COLO829 (cell line): Measurements from ENCODE around the gene PNPLA2.

Experiments used
- DNase-seq: peaks from one replicate; pipeline ENCODE4 v3.0.0; 2012; ENCODE audit warnings: low spot score

Gene PNPLA2

GRCh38 chr11:798093-798713 is 20.5 kb upstream of the PNPLA2 start, which contains the start of gene SLC25A22:
Gene SLC25A22, minus strand, starts transcription at chr11:798281. Its CDS starts 3,275 bp downstream, at chr11:795006.
- DNase-seq = peak; percentile 84

GRCh38 chr11:799641-800316 is 18.9 kb upstream of the PNPLA2 start:
- no peak for DNase-seq

GRCh38 chr11:800473-800872 is 18.2 kb upstream of the PNPLA2 start:
- no peak for DNase-seq

GRCh38 chr11:801097-801780 is 17.5 kb upstream of the PNPLA2 start:
- DNase-seq = no peak

- no peak for DNase-seq
These were observed 16.6 kb upstream of the PNPLA2 start for GRCh38 chr11:802018-802617.

- DNase-seq = no peak
These were observed 15.8 kb upstream of the PNPLA2 start for GRCh38 chr11:802693-803466.

- DNase-seq = no peak
These were observed 15.3 kb upstream of the PNPLA2 start for GRCh38 chr11:803467-803742.

- DNase-seq = no peak
These were observed 14.7 kb upstream of the PNPLA2 start for GRCh38 chr11:803770-804598.

- no peak for DNase-seq
These were observed 14.1 kb upstream of the PNPLA2 start for GRCh38 chr11:804599-804964.

- DNase-seq = no peak
These were observed 10.1 kb upstream of the PNPLA2 start for GRCh38 chr11:808427-809286.

- peak; percentile 98 for DNase-seq
These were observed 9.3 kb upstream of the PNPLA2 start, which contains the start of gene RPLP2 for GRCh38 chr11:809287-810039. Gene RPLP2, plus strand, starts transcription at chr11:809967. Its CDS starts 268 bp downstream, at chr11:810235.

GRCh38 chr11:810040-810567 is 8.6 kb upstream of the PNPLA2 start:
- no peak for DNase-seq

GRCh38 chr11:811446-812245 is 7.1 kb upstream of the PNPLA2 start:
- DNase-seq = no peak

GRCh38 chr11:812390-812789 is 6.3 kb upstream of the PNPLA2 start:
- no peak for DNase-seq

- DNase-seq = no peak
These were observed 5.7 kb upstream of the PNPLA2 start for GRCh38 chr11:813072-813455.

- no peak for DNase-seq
These were observed 5.1 kb upstream of the PNPLA2 start for GRCh38 chr11:813456-814096.

GRCh38 chr11:815675-816432 is 2.9 kb upstream of the PNPLA2 start:
- no peak for DNase-seq
